ENCODE measurements around the gene DPYSL4. TPM values are rescaled to one million over a fixed set of nuclear protein-coding genes. Genes with fewer than 3 reads are reported as not detected.

DPYSL4 gene
- total RNA-seq, 1 donor from 2014 or later: 17.7 TPM

GRCh38 chr10:132163826-132164515, 22.8 kb upstream of the DPYSL4 start:
- no peak overlapping the region for H3K4me2 ChIP-seq
- no peak overlapping the region for H3K9ac ChIP-seq
- no peak overlapping the region for H2AFZ ChIP-seq (replicated peaks)
- H3K36me3 ChIP-seq: no peaks in the 10 kb centered on the region
- peaks cover 2% of the 10 kb centered on the region for H3K4me1 Mint-ChIP-seq
- no peak overlapping the region for H3K4me3 ChIP-seq
- H3K27me3 Mint-ChIP-seq (ENCODE audit: insufficient read depth, low read depth): peaks cover 5% of the 10 kb centered on the region
- no peaks in the 10 kb centered on the region for H3F3A ChIP-seq (ENCODE audit: low read depth)
- H3K79me2 ChIP-seq (ENCODE audit: low read depth): no peaks in the 10 kb centered on the region
- H3K9me3 Mint-ChIP-seq: no peaks in the 10 kb centered on the region
- no peak overlapping the region for H3K4me3 Mint-ChIP-seq
- H3K27ac ChIP-seq: no peak overlapping the region
- H3K27ac Mint-ChIP-seq: no peak overlapping the region
- DNase-seq (ENCODE audit: low spot score): no peak
- TF ChIP-seq EZH2 (IDR thresholded peaks at IDR 0.05) (no peak), CTCF (IDR thresholded peaks at IDR 0.05) (no peak), EZH2phosphoT487 (IDR thresholded peaks at IDR 0.05) (no peak)
- no peaks in the 10 kb centered on the region for H3K36me3 Mint-ChIP-seq
- peaks cover 4% of the 10 kb centered on the region for H3K4me1 ChIP-seq
- no peaks in the 10 kb centered on the region for H3K9me3 ChIP-seq (ENCODE audit: low read depth)
- no peaks in the 10 kb centered on the region for H4K20me1 ChIP-seq (ENCODE audit: low read depth)
- peaks cover 17% of the 10 kb centered on the region for H3K27me3 ChIP-seq

GRCh38 chr10:132164761-132165278, 21.9 kb upstream of the DPYSL4 start:
- Histone ChIP-seq H3F3A (ENCODE audit: low read depth) (no peaks in the 10 kb centered on the region), H3K36me3 (no peaks in the 10 kb centered on the region), H3K9ac (no peak overlapping the region), H3K4me1 (peaks cover 4% of the 10 kb centered on the region), H4K20me1 (ENCODE audit: low read depth) (no peaks in the 10 kb centered on the region), H3K9me3 (ENCODE audit: low read depth) (no peaks in the 10 kb centered on the region), H2AFZ (replicated peaks) (no peak overlapping the region), H3K27me3 (peaks cover 17% of the 10 kb centered on the region), H3K27ac (no peak overlapping the region), H3K79me2 (ENCODE audit: low read depth) (no peaks in the 10 kb centered on the region), H3K4me2 (no peak overlapping the region), H3K4me3 (no peak overlapping the region)
- Mint-ChIP-seq H3K9me3 (no peaks in the 10 kb centered on the region), H3K27me3 (ENCODE audit: insufficient read depth, low read depth) (peaks cover 5% of the 10 kb centered on the region), H3K4me3 (no peak overlapping the region), H3K27ac (no peak overlapping the region), H3K4me1 (peaks cover 2% of the 10 kb centered on the region), H3K36me3 (no peaks in the 10 kb centered on the region)
- peak; percentile 30 for DNase-seq (ENCODE audit: low spot score)
- TF ChIP-seq EZH2phosphoT487 (IDR thresholded peaks at IDR 0.05) (no peak), EZH2 (IDR thresholded peaks at IDR 0.05) (no peak), CTCF (IDR thresholded peaks at IDR 0.05) (no peak)

GRCh38 chr10:132165416-132165980, 21.2 kb upstream of the DPYSL4 start:
- Histone ChIP-seq H3K4me1 (peaks cover 4% of the 10 kb centered on the region), H3K36me3 (no peaks in the 10 kb centered on the region), H3K4me3 (no peak overlapping the region), H2AFZ (replicated peaks) (no peak overlapping the region), H3K79me2 (ENCODE audit: low read depth) (no peaks in the 10 kb centered on the region), H3K4me2 (no peak overlapping the region), H3F3A (ENCODE audit: low read depth) (no peaks in the 10 kb centered on the region), H3K27me3 (peaks cover 17% of the 10 kb centered on the region), H3K9me3 (ENCODE audit: low read depth) (no peaks in the 10 kb centered on the region), H3K9ac (no peak overlapping the region), H3K27ac (no peak overlapping the region), H4K20me1 (ENCODE audit: low read depth) (no peaks in the 10 kb centered on the region)
- Mint-ChIP-seq H3K27me3 (ENCODE audit: insufficient read depth, low read depth) (peaks cover 7% of the 10 kb centered on the region), H3K4me1 (peaks cover 2% of the 10 kb centered on the region), H3K36me3 (no peaks in the 10 kb centered on the region), H3K4me3 (no peak overlapping the region), H3K27ac (no peak overlapping the region), H3K9me3 (no peaks in the 10 kb centered on the region)
- no peak for TF ChIP-seq CTCF (IDR thresholded peaks at IDR 0.05)
- no peak for TF ChIP-seq EZH2 (IDR thresholded peaks at IDR 0.05)
- TF ChIP-seq EZH2phosphoT487 (IDR thresholded peaks at IDR 0.05): no peak
- no peak for DNase-seq (ENCODE audit: low spot score)
